ENCODE data around the gene ZNF140.

The ZNF140 gene

GRCh38 chr12:133106253-133106652 is 25.5 kb downstream of the ZNF140 start:
- no peak for DNase-seq (ENCODE audit: low read depth)
- no peak for TF ChIP-seq CTCF (conservative IDR thresholded peaks at IDR 0.05; ENCODE audit: low read depth, low read length)
- no peak overlapping the region for H3K4me3 ChIP-seq (ENCODE audit: low read length)

GRCh38 chr12:133107121-133107520 is 26.4 kb downstream of the ZNF140 start:
- no peak for DNase-seq (ENCODE audit: low read depth)
- H3K4me3 ChIP-seq (ENCODE audit: low read length) = no peak overlapping the region
- TF ChIP-seq CTCF (conservative IDR thresholded peaks at IDR 0.05; ENCODE audit: low read depth, low read length) = no peak

- DNase-seq (ENCODE audit: low read depth) = no peak
- H3K4me3 ChIP-seq (ENCODE audit: low read length) = no peak overlapping the region
- no peak for TF ChIP-seq CTCF (conservative IDR thresholded peaks at IDR 0.05; ENCODE audit: low read depth, low read length)
These were observed 27.4 kb downstream of the ZNF140 start for GRCh38 chr12:133108150-133108549.

- no peak for TF ChIP-seq CTCF (conservative IDR thresholded peaks at IDR 0.05; ENCODE audit: low read depth, low read length)
- H3K4me3 ChIP-seq (ENCODE audit: low read length) = no peak overlapping the region
- DNase-seq (ENCODE audit: low read depth) = no peak
These were observed 39.9 kb downstream of the ZNF140 start for GRCh38 chr12:133120385-133121191.

GRCh38 chr12:133124674-133125073 is 44.0 kb downstream of the ZNF140 start:
- no peak overlapping the region for H3K4me3 ChIP-seq (ENCODE audit: low read length)
- no peak for TF ChIP-seq CTCF (conservative IDR thresholded peaks at IDR 0.05; ENCODE audit: low read depth, low read length)
- no peak for DNase-seq (ENCODE audit: low read depth)

GRCh38 chr12:133129368-133130037 is 48.8 kb downstream of the ZNF140 start:
- H3K4me3 ChIP-seq (ENCODE audit: low read length) = peak overlapping the region; percentile 95
- DNase-seq (ENCODE audit: low read depth) = no peak
- no peak for TF ChIP-seq CTCF (conservative IDR thresholded peaks at IDR 0.05; ENCODE audit: low read depth, low read length)

All from retinal pigment epithelial cell (primary cell).